Measurements from ENCODE around the gene HPS5.
"Not testable (repeated sequence)": the region's sequence is repeated elsewhere in the genome, so short reads cannot be mapped to it uniquely, and the experiment has no call there.

DNA sequence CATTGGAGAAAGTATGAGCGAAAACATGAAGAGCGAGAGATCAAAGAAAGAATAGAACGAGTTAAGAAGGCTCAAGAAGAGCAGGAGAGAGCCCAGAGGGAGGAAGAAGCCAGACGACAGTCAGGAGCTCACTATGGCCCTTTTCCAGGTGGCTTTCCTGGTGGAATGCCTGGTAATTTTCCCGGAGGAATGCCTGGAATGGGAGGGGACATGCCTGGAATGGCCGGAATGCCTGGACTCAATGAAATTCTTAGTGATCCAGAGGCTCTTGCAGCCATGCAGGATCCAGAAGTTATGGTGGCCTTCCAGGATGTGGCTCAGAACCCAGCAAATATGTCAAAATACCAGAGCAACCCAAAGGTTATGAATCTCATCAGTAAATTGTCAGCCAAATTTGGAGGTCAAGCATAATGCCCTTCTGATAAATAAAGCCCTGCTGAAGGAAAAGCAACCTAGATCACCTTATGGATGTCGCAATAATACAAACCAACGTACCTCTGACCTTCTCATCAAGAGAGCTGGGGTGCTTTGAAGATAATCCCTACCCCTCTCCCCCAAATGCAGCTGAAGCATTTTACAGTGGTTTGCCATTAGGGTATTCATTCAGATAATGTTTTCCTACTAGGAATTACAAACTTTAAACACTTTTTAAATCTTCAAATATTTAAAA is 59.1 kb downstream of the HPS5 start:
- TF ChIP-seq POLR2A (IDR thresholded peaks at IDR 0.05; ENCODE audit: low read depth, low read length); TAF1 (IDR thresholded peaks at IDR 0.05; ENCODE audit: low read depth, low read length); POLR2AphosphoS5 (IDR thresholded peaks at IDR 0.05; ENCODE audit: low read depth, low read length); PAX5 (IDR thresholded peaks at IDR 0.05; ENCODE audit: insufficient read depth, low read length, severe bottlenecking): not testable (repeated sequence)

Measured in GM12891 (cell line).